ENCODE data around the gene LNPK.

GRCh38 chr2:175950512-175950911 is 51.6 kb downstream of the LNPK start:
- TF ChIP-seq TAF1 (IDR thresholded peaks at IDR 0.05; ENCODE audit: borderline replicate concordance, insufficient read depth, low read length) (no peak), POLR2AphosphoS5 (IDR thresholded peaks at IDR 0.05; ENCODE audit: low read depth, low read length) (no peak), SIN3A (IDR thresholded peaks at IDR 0.05; ENCODE audit: borderline replicate concordance, insufficient read depth, low read length) (no peak), REST (IDR thresholded peaks at IDR 0.05; ENCODE audit: insufficient read depth in 1 of 2, low read depth in 2 of 2, low read length in 2 of 2) (no peak), FOXP2 (optimal IDR thresholded peaks at IDR 0.05; ENCODE audit: borderline replicate concordance, extremely low read depth, extremely low read length, insufficient read depth) (no peak)

All from PFSK-1 (cell line).